ENCODE data around the gene KRT5. TPM values are rescaled to one million over a fixed set of nuclear protein-coding genes. Genes with fewer than 3 reads are reported as not detected.

Gene KRT5
- total RNA-seq, 2 experiments from 2014 or later = 0.91 TPM; not detected in 1

DNA sequence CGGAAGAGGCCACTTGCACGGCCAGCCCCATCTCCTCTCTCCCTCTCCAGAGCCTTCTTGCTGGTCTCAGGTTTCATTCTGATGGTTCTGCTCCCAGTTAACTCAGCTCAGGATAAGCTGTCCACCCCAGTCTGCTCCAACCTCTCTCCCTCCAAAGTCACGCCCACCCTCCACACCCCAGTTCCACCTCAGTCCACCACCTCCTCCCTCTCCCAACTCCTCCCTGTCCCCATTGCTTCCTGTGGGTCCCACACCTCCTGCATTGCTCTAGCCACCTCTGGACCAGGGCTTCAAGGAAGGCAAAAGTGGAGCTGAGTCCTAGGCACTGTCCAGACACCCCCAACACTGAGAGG is 19.6 kb upstream of the KRT5 start:
- no peaks in the 10 kb centered on the region for H3K9me2 ChIP-seq (ENCODE audit: insufficient read depth, low read length)
- BruUV-seq (replicated peaks) = no TSS peak
- no peak overlapping the region for H3K27ac ChIP-seq (ENCODE audit: low read depth, low read length, poor library complexity, severe bottlenecking)
- no peaks in the 10 kb centered on the region for H3K36me3 ChIP-seq (ENCODE audit: insufficient read depth, low read length)
- H2AFZ ChIP-seq (ENCODE audit: low read length) = no peak overlapping the region
- intact Hi-C loops (cut with micrococcal nuclease; ENCODE audit: unreplicated experiment) = no loop called here
- no peaks in the 10 kb centered on the region for H3K79me2 ChIP-seq (ENCODE audit: insufficient read depth, low read depth, low read length)
- H3K4me3 ChIP-seq (ENCODE audit: low read depth, low read length, poor library complexity, severe bottlenecking) = no peak overlapping the region
- H3K9me3 ChIP-seq (ENCODE audit: low read length) = no peaks in the 10 kb centered on the region
- H3K4me2 ChIP-seq (ENCODE audit: low read length) = no peak overlapping the region
- DNase-seq (ENCODE audit: low spot score) = no peak
- ChIA-PET CTCF (ENCODE audit: unreplicated experiment) (no interaction called here), POLR2A (no interaction called here)
- H4K20me1 ChIP-seq (ENCODE audit: insufficient read depth, low read length) = no peaks in the 10 kb centered on the region
- no peaks in the 10 kb centered on the region for H3K4me1 ChIP-seq (ENCODE audit: insufficient read depth, low read length, poor library complexity, severe bottlenecking)
- TF ChIP-seq, protein P1, sequence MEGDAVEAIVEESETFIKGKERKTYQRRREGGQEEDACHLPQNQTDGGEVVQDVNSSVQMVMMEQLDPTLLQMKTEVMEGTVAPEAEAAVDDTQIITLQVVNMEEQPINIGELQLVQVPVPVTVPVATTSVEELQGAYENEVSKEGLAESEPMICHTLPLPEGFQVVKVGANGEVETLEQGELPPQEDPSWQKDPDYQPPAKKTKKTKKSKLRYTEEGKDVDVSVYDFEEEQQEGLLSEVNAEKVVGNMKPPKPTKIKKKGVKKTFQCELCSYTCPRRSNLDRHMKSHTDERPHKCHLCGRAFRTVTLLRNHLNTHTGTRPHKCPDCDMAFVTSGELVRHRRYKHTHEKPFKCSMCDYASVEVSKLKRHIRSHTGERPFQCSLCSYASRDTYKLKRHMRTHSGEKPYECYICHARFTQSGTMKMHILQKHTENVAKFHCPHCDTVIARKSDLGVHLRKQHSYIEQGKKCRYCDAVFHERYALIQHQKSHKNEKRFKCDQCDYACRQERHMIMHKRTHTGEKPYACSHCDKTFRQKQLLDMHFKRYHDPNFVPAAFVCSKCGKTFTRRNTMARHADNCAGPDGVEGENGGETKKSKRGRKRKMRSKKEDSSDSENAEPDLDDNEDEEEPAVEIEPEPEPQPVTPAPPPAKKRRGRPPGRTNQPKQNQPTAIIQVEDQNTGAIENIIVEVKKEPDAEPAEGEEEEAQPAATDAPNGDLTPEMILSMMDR (conservative IDR thresholded peaks at IDR 0.05; ENCODE audit: low read length) = no peak
- TF ChIP-seq EZH2phosphoT487 (IDR thresholded peaks at IDR 0.05; ENCODE audit: borderline replicate concordance, low read depth, low read length) = no peak

DNA sequence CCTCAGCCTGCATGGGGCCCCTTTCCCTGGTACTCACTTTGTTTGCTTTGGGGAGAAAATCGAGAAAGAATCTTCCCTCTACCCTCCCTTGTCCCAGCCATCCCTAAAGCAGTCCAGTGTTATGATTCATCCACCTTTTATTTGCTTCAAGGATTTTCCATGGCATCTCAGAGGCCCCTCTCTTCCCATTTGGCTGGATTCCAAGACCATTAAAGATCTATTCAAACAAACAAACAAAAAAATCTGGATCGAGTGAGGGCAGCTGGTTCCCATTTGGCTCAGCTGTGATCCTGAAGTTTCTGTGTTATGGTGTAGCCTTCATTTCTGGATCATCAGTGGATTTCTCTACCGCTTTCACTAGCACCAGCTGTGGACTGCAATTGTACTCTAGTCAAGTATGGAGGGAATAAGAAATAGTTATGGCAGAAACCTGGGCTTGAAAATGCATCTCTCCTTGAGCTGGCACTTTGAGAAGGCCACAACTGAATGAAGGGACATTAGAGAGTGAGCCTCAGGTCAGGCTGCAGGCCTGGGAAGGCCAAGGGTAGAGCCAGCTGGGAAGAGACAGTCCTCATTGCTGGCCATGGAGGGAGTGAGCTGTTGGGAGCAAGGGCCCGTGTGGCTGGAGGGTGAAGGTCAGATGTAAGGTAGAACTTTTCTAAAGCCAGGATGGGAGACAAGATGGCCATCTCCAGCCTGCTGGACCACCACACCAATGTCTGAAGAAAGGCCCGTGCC is 19.1 kb upstream of the KRT5 start:
- DNase-seq (ENCODE audit: low spot score) = no peak
- TF ChIP-seq EZH2phosphoT487 (IDR thresholded peaks at IDR 0.05; ENCODE audit: borderline replicate concordance, low read depth, low read length) = no peak
- TF ChIP-seq, protein P1 (conservative IDR thresholded peaks at IDR 0.05; ENCODE audit: low read length) = no peak
- no peak overlapping the region for H3K4me2 ChIP-seq (ENCODE audit: low read length)
- H3K36me3 ChIP-seq (ENCODE audit: insufficient read depth, low read length) = no peaks in the 10 kb centered on the region
- no peaks in the 10 kb centered on the region for H4K20me1 ChIP-seq (ENCODE audit: insufficient read depth, low read length)
- no peak overlapping the region for H2AFZ ChIP-seq (ENCODE audit: low read length)
- intact Hi-C loops (cut with micrococcal nuclease; ENCODE audit: unreplicated experiment) = no loop called here
- H3K4me3 ChIP-seq (ENCODE audit: low read depth, low read length, poor library complexity, severe bottlenecking) = no peak overlapping the region
- CTCF ChIA-PET (ENCODE audit: unreplicated experiment) = no interaction called here
- no peaks in the 10 kb centered on the region for H3K9me3 ChIP-seq (ENCODE audit: low read length)
- H3K79me2 ChIP-seq (ENCODE audit: insufficient read depth, low read depth, low read length) = no peaks in the 10 kb centered on the region
- no TSS peak for BruUV-seq (replicated peaks)
- H3K9me2 ChIP-seq (ENCODE audit: insufficient read depth, low read length) = no peaks in the 10 kb centered on the region
- H3K4me1 ChIP-seq (ENCODE audit: insufficient read depth, low read length, poor library complexity, severe bottlenecking) = no peaks in the 10 kb centered on the region
- no peak overlapping the region for H3K27ac ChIP-seq (ENCODE audit: low read depth, low read length, poor library complexity, severe bottlenecking)
- POLR2A ChIA-PET = no interaction called here

DNA sequence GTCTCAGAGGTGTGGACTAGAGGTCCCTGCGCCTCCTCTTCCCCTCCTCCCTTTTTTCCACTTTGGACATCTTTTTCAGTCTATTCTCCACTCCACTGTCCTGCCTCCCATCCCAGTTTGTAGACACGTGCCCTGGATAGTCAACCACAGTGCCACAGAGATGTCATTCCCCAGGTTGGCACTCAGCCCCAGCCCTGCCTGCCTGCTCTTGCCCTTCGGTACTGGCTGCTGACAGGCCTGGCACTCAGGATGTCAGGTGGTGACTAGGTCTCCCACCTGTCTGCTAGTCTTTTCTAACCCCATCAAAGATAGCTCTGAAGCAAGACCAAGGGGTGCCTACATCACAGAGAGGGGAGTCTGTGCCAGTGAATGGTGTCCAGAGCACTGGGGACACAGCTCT is 16.9 kb upstream of the KRT5 start:
- POLR2A ChIA-PET = interaction anchor here (0.5 kb wide), 1 partner anchor 259 kb away, joined by 4 read pairs; no protein-coding TSS in a partner anchor
- Histone ChIP-seq H3K79me2 (ENCODE audit: insufficient read depth, low read depth, low read length) (no peaks in the 10 kb centered on the region), H4K20me1 (ENCODE audit: insufficient read depth, low read length) (no peaks in the 10 kb centered on the region), H3K4me2 (ENCODE audit: low read length) (no peak overlapping the region), H3K4me1 (ENCODE audit: insufficient read depth, low read length, poor library complexity, severe bottlenecking) (no peaks in the 10 kb centered on the region), H3K27ac (ENCODE audit: low read depth, low read length, poor library complexity, severe bottlenecking) (no peak overlapping the region), H3K9me2 (ENCODE audit: insufficient read depth, low read length) (no peaks in the 10 kb centered on the region), H3K36me3 (ENCODE audit: insufficient read depth, low read length) (no peaks in the 10 kb centered on the region), H3K4me3 (ENCODE audit: low read depth, low read length, poor library complexity, severe bottlenecking) (no peak overlapping the region), H2AFZ (ENCODE audit: low read length) (no peak overlapping the region), H3K9me3 (ENCODE audit: low read length) (no peaks in the 10 kb centered on the region)
- TF ChIP-seq, protein P1 (conservative IDR thresholded peaks at IDR 0.05; ENCODE audit: low read length) = no peak
- no peak for TF ChIP-seq EZH2phosphoT487 (IDR thresholded peaks at IDR 0.05; ENCODE audit: borderline replicate concordance, low read depth, low read length)
- DNase-seq (ENCODE audit: low spot score) = no peak
- no TSS peak for BruUV-seq (replicated peaks)
- intact Hi-C loops (cut with micrococcal nuclease; ENCODE audit: unreplicated experiment) = no loop called here
- CTCF ChIA-PET (ENCODE audit: unreplicated experiment) = no interaction called here
